ENCODE data around the gene ST6GAL2. TPM values are rescaled to one million over a fixed set of nuclear protein-coding genes. Genes with fewer than 3 reads are reported as not detected.

ST6GAL2 gene
- total RNA-seq, 1 donor = 4.3 TPM

DNA sequence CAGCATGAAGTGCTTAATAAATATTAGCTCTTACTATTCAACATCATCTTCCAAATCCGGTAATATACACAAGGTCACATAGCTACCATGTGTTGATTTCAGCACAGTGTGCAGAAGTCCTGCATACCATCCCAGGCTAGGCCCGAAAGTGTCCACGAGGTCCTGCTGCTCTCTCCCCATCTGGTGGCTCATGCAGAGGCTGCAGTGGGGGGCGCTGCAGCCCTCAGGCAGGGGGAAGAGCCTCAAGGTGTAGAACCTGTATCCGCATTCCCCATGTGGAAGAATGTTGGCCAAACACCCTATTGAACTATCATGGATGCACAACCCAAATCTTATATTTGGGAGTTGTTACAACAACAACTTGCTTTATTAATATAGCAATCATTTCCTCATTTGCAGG lies 88.5 kb downstream of the ST6GAL2 start:
- H3K4me3 ChIP-seq (ENCODE audit: low read depth, low read length) = no peak overlapping the region
- TF ChIP-seq, protein P1, sequence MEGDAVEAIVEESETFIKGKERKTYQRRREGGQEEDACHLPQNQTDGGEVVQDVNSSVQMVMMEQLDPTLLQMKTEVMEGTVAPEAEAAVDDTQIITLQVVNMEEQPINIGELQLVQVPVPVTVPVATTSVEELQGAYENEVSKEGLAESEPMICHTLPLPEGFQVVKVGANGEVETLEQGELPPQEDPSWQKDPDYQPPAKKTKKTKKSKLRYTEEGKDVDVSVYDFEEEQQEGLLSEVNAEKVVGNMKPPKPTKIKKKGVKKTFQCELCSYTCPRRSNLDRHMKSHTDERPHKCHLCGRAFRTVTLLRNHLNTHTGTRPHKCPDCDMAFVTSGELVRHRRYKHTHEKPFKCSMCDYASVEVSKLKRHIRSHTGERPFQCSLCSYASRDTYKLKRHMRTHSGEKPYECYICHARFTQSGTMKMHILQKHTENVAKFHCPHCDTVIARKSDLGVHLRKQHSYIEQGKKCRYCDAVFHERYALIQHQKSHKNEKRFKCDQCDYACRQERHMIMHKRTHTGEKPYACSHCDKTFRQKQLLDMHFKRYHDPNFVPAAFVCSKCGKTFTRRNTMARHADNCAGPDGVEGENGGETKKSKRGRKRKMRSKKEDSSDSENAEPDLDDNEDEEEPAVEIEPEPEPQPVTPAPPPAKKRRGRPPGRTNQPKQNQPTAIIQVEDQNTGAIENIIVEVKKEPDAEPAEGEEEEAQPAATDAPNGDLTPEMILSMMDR (IDR thresholded peaks at IDR 0.05; ENCODE audit: insufficient read depth, low read depth, low read length) = no peak
- DNase-seq (ENCODE audit: low read depth) = no peak

DNA sequence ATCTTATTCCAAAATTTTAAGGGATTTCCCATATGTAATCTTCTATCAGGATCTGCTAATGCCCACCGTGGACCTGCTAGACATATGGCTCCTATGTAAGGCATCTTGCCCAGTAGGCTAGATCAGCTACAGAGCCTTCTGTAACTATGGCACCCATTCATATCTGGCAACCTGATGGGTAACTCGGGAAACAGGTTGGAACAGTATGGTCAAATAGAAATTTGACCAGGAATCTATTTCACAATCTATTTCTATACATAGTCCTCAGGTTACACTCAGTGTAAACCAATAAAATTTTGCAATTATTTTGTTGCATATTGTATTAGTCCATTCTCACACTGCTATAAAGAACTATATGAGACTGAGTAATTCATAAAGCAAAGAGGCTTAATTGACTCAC lies 93.3 kb downstream of the ST6GAL2 start:
- TF ChIP-seq, protein P1 (IDR thresholded peaks at IDR 0.05; ENCODE audit: insufficient read depth, low read depth, low read length) = no peak
- no peak overlapping the region for H3K4me3 ChIP-seq (ENCODE audit: low read depth, low read length)
- DNase-seq (ENCODE audit: low read depth) = no peak

- H3K4me3 ChIP-seq (ENCODE audit: low read depth, low read length) = no peak overlapping the region
- DNase-seq (ENCODE audit: low read depth) = no peak
These were observed 96.8 kb downstream of the ST6GAL2 start for GRCh38 chr2:106789185-106789584.

GRCh38 chr2:106782681-106783080 lies 103.3 kb downstream of the ST6GAL2 start:
- TF ChIP-seq, protein P1 (IDR thresholded peaks at IDR 0.05; ENCODE audit: insufficient read depth, low read depth, low read length) = no peak
- H3K4me3 ChIP-seq (ENCODE audit: low read depth, low read length) = no peak overlapping the region

More at GRCh38 chr2:106789185-106789584, 96.8 kb downstream of the ST6GAL2 start:
- TF ChIP-seq, protein P1 (IDR thresholded peaks at IDR 0.05; ENCODE audit: insufficient read depth, low read depth, low read length) = no peak

GRCh38 chr2:106781196-106781595 lies 104.8 kb downstream of the ST6GAL2 start:
- no peak overlapping the region for H3K4me3 ChIP-seq (ENCODE audit: low read depth, low read length)
- no peak for DNase-seq (ENCODE audit: low read depth)
- TF ChIP-seq, protein P1 (IDR thresholded peaks at IDR 0.05; ENCODE audit: insufficient read depth, low read depth, low read length) = no peak

More at GRCh38 chr2:106782681-106783080, 103.3 kb downstream of the ST6GAL2 start:
- no peak for DNase-seq (ENCODE audit: low read depth)

DNA sequence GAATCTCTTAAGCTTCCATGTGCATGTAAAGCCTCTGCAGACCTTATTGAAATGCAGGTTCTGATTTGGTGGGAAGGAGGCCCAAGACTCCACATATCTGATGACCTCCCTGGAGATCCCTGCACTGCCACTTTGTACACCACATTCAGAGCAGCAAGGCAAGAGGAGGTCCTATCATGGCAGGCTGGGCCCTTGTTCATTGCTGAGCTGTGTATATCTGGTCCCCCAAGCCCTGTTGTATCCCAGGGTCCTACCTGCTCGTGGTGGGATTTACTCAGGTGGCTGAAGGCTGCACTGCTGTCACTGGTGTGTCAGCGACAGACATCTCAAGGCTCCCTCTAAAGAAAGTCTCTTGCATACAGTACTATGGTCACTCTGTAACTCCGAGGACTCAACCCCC lies 114.2 kb downstream of the ST6GAL2 start:
- TF ChIP-seq, protein P1 (IDR thresholded peaks at IDR 0.05; ENCODE audit: insufficient read depth, low read depth, low read length) = no peak
- no peak for DNase-seq (ENCODE audit: low read depth)
- H3K4me3 ChIP-seq (ENCODE audit: low read depth, low read length) = no peak overlapping the region

DNA sequence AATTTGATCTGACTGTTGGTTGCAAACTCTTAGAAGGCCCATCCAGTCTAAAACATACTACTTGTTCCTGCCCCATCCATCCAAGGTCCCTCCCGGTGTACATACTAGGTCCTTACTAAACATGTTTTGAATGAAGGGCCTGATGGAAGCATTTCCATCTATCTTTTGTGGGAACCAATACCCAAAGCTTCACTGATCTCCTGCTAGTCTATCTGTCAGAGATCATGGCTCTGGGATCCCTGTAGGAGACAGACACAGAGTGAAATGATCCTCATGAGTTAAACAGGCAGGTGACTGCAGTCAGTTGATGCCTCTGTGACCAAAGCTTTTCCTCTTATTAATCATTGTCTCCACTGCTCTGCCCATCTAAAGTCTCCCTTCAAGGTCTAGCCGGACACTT lies 115.0 kb downstream of the ST6GAL2 start:
- no peak overlapping the region for H3K4me3 ChIP-seq (ENCODE audit: low read depth, low read length)
- TF ChIP-seq, protein P1 (IDR thresholded peaks at IDR 0.05; ENCODE audit: insufficient read depth, low read depth, low read length) = no peak
- DNase-seq (ENCODE audit: low read depth) = no peak
